Heart right ventricle (tissue), 16 donors: Measurements from ENCODE around the gene VGLL4. TPM values are rescaled to one million over a fixed set of nuclear protein-coding genes. Genes with fewer than 3 reads are reported as not detected.

Experiments
- ATAC-seq, 8 donors: fragments of 200-7000 bp; cut with Tn5 transposase; one replicate each; pipeline ENCODE4 v1.9.1; 2020; ENCODE audit warnings: mild to moderate bottlenecking in 8 of 8, moderate library complexity in 8 of 8, moderate number of reproducible peaks in 1 of 8
- DNase-seq, 2 donors: peaks; one replicate each; pipeline ENCODE4 v3.0.0-alpha.2; 2020
- H3K27ac ChIP-seq, 10 donors: fragments of 200-600 bp; sonication (generic) in 2 of 10; one replicate each; pipeline versions ENCODE4 v1.5.0 to v1.8.0; 2020 to 2022; ENCODE audit warnings: mild to moderate bottlenecking in 3 of 10
- H3K27me3 ChIP-seq, 7 donors: fragments of 200-600 bp; one replicate each; pipeline ENCODE4 v1.8.0; 2021 to 2022; ENCODE audit warnings: mild to moderate bottlenecking in 2 of 7
- H3K36me3 ChIP-seq, 9 donors: fragments of 200-600 bp; sonication (generic) in 1 of 9; one replicate each; pipeline versions ENCODE4 v1.5.0 to v1.8.0; 2020 to 2022; ENCODE audit warnings: mild to moderate bottlenecking in 2 of 9
- H3K4me1 ChIP-seq, 9 donors: fragments of 200-600 bp; sonication (generic) in 1 of 9; one replicate each; pipeline versions ENCODE4 v1.5.0 to v1.8.0; 2020 to 2022; ENCODE audit warnings: mild to moderate bottlenecking in 4 of 9
- H3K4me3 ChIP-seq, 10 donors: fragments of 200-600 bp; sonication (generic) in 2 of 10; one replicate each; pipeline versions ENCODE4 v1.5.0 to v1.8.0; 2020 to 2022; ENCODE audit warnings: mild to moderate bottlenecking in 7 of 10, moderate library complexity in 2 of 10
- H3K9me3 ChIP-seq, 11 donors: fragments of 200-600 bp in 10 of 11; sonication (generic) in 2 of 11; one replicate each; pipeline versions ENCODE4 v1.5.0 to v1.8.0; 2013 to 2022; ENCODE audit warnings: mild to moderate bottlenecking in 2 of 11, control low read depth in 1 of 11, moderate library complexity in 1 of 11
- CTCF ChIP-seq, 9 donors: fragments of 200-600 bp; sonication (generic) in 2 of 9; IDR thresholded peaks; one replicate each; pipeline versions ENCODE4 v1.5.0 to v1.8.0; 2021 to 2022; ENCODE audit warnings: antibody characterized with exemption in 9 of 9, mild to moderate bottlenecking in 5 of 9, moderate library complexity in 1 of 9
- WGBS, 2 donors: extraction: QIAGEN DNeasy Blood & Tissue Kit; methylation state at CpG; one replicate each; pipeline ENCODE4 v1.1.7; 2013; ENCODE audit warnings: inconsistent platforms in 1 of 2; 5-methylcytosine and 5-hydroxymethylcytosine counted together
- intact Hi-C, 10 donors: fragments of 100-400 bp; cut with DNase I; formaldehyde crosslinking; loops; one replicate each; pipeline versions ENCODE4 v1.11.1 to v1.14.2; 2022
- polyA plus RNA-seq, 2 donors: library from polyadenylated mRNA; stranded (reverse); fragments of 200-250 nt; gene quantifications; one replicate each; pipeline ENCODE4 v1.2.3, GENCODE V29; 2013
- total RNA-seq, 10 donors: library from RNA; stranded (reverse); fragmentation: NEBNext Ultra II Directional in 3 of 10; extraction: Animal tissue kit (Norgen Biotek cat#: 25700) in 3 of 10; gene quantifications; one replicate each; pipeline versions ENCODE4 v1.2.1 to v1.2.4, GENCODE V29; 2021 to 2023
- donor health status: Arrhythmogenic right ventricular cardiomyopathy.
- donor health status: ischemic (EF 13 %, LVEDD 7.1; RV severe dilation, severe dysfunction).
- donor health status: healthy with polysubstance abuse.
- donor health status: DM: no; HTN: yes; CAD: no.
- donor health status: DM: no; HTN: no; CAD: no.
- donor health status: ischemic (EF 25% LVEDD 6.9; RV normal size, moderate dysfunction).
- donor health status: ischemic (EF 25% LVEDD 5.7; RV mildly dilated, moderate dysfunction).
- donor health status: healthy.
- donor health status: DM: yes; HTN: yes; CAD: no.
- donor health status: Ischemic cardiomyopathy.
- donor health status: ischemic (EF 35%, LVEDD 5.7; RV mildly dilated, moderate dysfunction).
- donor health status: nonischemic (EF 11% LVEDD 7.7; RV severe dilation, severe dysfunction).
- donor health status: DM: yes; HTN: yes; CAD: no.
- donor health status: PGD.
- donor health status: ischemic (EF 29% LVEDD 5.4; RV normal size, mild dysfunction).
- donor health status: nonischemic (EF 23%, LVEDD 6.1; RV moderate dilation, normal function).

The VGLL4 gene
- total and polyA plus RNA-seq, 12 donors, result 14.5 to 46.1 (median 29.6) TPM

DNA sequence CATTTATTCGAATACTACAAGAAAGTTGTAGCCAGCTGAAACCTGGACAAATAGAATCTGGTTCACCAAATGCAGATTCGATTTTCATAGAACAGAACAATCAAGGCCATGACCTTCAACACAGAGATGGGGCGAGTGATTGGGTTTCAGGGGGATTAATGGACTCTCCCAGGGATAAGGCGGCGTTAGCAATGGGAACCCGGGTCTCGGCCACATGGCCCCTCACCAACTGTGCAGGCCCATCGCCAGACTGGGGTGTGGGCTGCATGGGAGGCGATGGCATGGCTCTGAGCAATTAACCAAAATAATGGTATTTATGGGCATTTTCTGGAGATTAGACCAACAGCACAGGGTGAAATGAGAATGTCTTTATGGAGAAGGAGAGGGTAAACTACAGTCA is 34.2 kb downstream of the VGLL4 start:
- 88 to 93% methylated on average over 9 of the region's 9 CpGs for WGBS, 2 donors
- intact Hi-C loops, result no loop called here
- H3K9me3 ChIP-seq, result no peaks in the 10 kb centered on the region
- ATAC-seq (no peak), DNase-seq (no peak)
- no peak for TF ChIP-seq CTCF (IDR thresholded peaks at IDR 0.05)
- H3K4me3 ChIP-seq, result no peak overlapping the region
- peak overlapping the region in 5 of 10 donors; percentile 15 to 70 (median 34) for H3K27ac ChIP-seq
- peaks cover 18 to 94% (median 86%) of the 10 kb centered on the region in 9 donors for H3K4me1 ChIP-seq
- H3K27me3 ChIP-seq, result no peaks in the 10 kb centered on the region
- peaks cover 0 to 11% (median 0%) of the 10 kb centered on the region in 9 donors for H3K36me3 ChIP-seq

DNA sequence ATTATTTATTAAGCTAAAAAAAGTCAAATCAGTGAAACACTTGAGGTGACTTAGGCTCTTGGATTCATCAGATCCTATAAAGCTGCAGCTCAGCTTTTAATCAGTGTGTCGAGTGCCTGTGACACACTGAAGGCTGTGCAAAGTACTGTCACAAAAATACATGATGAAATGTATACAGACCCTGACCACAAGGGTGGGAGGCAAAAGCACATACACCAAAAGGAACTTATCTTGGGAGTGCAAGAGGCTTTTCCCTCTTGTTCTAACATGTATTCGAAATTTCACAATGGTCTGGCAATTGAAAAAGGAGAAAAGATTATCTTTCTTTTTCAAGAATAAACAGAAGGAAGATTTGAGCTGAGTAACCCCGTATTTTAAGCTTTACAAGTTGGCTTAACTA is 35.9 kb downstream of the VGLL4 start:
- 28 to 31% methylated on average over 3 of the region's 3 CpGs for WGBS, 2 donors
- no peak for TF ChIP-seq CTCF (IDR thresholded peaks at IDR 0.05)
- peaks cover 0 to 11% (median 0%) of the 10 kb centered on the region in 9 donors for H3K36me3 ChIP-seq
- no peak for ATAC-seq
- H3K27ac ChIP-seq, result peak overlapping the region in 3 of 10 donors; percentile 3 to 9 (median 8)
- H3K9me3 ChIP-seq, result no peaks in the 10 kb centered on the region
- H3K4me3 ChIP-seq, result no peak overlapping the region
- H3K27me3 ChIP-seq, result no peaks in the 10 kb centered on the region
- DNase-seq, result no peak
- peaks cover 14 to 94% (median 83%) of the 10 kb centered on the region in 9 donors for H3K4me1 ChIP-seq
- intact Hi-C loops, result no loop called here

GRCh38 chr3:11606865-11607440 is 36.8 kb downstream of the VGLL4 start:
- no peaks in the 10 kb centered on the region for H3K27me3 ChIP-seq
- DNase-seq (no peak), ATAC-seq (no peak)
- TF ChIP-seq CTCF (IDR thresholded peaks at IDR 0.05), result no peak
- 73 to 81% methylated on average over 6 of the region's 6 CpGs for WGBS, 2 donors
- peaks cover 0 to 11% (median 0%) of the 10 kb centered on the region in 9 donors for H3K36me3 ChIP-seq
- no peak overlapping the region for H3K4me3 ChIP-seq
- H3K27ac ChIP-seq, result peak overlapping the region in 1 of 10 donors; percentile 9
- intact Hi-C loops, result no loop called here
- peaks cover 11 to 94% (median 83%) of the 10 kb centered on the region in 9 donors for H3K4me1 ChIP-seq
- no peaks in the 10 kb centered on the region for H3K9me3 ChIP-seq

GRCh38 chr3:11606090-11606784 is 37.5 kb downstream of the VGLL4 start:
- H3K36me3 ChIP-seq, result peaks cover 0 to 14% (median 0%) of the 10 kb centered on the region in 9 donors
- no peak for TF ChIP-seq CTCF (IDR thresholded peaks at IDR 0.05)
- DNase-seq, result no peak
- peak overlapping the region in 3 of 10 donors; percentile 7 to 32 (median 8) for H3K27ac ChIP-seq
- 56 to 64% methylated on average over 11 of the region's 11 CpGs for WGBS, 2 donors
- H3K9me3 ChIP-seq, result no peaks in the 10 kb centered on the region
- intact Hi-C loops, result no loop called here
- peaks cover 7 to 94% (median 84%) of the 10 kb centered on the region in 9 donors for H3K4me1 ChIP-seq
- no peaks in the 10 kb centered on the region for H3K27me3 ChIP-seq
- no peak for ATAC-seq
- H3K4me3 ChIP-seq, result no peak overlapping the region
